ENCODE results near the gene PYGL.
"Not testable (repeated sequence)": the region's sequence is repeated elsewhere in the genome, so short reads cannot be mapped to it uniquely, and the experiment has no call there.

The PYGL gene

DNA sequence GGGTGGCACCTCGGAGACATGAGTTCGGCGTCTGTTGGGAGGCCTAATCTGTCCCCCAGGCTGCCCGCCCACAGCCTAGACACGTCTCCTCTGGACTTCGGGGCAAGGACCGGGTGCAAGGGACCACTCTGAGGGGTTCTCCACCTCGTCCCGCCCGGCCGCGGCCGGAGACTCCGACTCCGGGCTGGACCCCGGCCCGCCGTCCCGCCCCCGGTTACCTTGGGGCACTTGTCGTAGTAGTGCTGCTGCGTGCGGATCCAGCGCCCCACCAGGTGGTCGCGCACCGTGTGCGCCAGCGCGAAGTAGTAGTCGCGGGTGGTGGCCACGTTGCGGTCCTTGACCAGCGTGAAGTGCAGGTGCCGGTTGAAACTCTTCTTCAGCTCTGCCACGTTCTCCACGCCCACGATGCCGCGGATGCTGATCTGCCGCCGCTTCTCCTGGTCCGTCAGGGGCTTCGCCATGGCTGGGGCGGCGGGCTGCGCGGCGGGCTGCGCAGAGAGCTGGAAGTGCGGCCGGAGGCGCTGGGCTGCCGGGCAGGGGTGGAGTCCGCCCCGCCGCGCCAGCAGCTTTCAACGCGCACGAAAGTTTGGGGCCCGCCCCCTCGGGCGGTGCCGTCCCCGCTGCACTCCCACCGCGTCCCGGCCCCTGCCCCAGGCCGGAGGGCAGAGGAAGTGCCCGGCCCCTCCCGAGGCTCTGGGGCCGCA is at the start of gene PYGL:
Gene PYGL, minus strand, starts transcription at position 541 of the 704 bp plus-strand sequence. Its CDS starts 80 bp downstream, at position 461.
- peak; percentile 15 to 21 for DNase-seq

DNA sequence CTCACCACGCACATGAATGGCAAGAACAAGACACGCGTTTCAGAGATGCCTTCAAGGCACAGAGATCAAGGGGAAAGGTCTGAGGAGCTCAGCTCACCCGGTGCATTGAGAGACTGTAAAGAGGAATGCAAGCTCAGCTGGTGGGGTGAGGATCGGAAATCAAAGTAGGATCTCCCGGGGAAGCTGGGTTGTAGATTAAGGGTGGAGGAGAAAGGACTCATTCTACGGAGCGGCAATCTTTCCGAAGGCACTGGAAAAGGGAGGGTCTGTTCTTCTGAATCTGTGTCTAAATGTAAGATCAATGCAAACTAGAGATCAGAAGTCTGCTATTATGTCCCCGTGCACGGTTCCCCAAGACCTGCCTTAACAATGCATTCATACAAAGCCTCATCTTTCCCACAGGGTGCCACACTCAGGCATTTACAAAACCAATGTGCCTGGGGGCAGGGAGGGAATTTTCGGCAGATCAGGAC is 41.6 kb upstream of the PYGL start:
- no peak for DNase-seq

DNA sequence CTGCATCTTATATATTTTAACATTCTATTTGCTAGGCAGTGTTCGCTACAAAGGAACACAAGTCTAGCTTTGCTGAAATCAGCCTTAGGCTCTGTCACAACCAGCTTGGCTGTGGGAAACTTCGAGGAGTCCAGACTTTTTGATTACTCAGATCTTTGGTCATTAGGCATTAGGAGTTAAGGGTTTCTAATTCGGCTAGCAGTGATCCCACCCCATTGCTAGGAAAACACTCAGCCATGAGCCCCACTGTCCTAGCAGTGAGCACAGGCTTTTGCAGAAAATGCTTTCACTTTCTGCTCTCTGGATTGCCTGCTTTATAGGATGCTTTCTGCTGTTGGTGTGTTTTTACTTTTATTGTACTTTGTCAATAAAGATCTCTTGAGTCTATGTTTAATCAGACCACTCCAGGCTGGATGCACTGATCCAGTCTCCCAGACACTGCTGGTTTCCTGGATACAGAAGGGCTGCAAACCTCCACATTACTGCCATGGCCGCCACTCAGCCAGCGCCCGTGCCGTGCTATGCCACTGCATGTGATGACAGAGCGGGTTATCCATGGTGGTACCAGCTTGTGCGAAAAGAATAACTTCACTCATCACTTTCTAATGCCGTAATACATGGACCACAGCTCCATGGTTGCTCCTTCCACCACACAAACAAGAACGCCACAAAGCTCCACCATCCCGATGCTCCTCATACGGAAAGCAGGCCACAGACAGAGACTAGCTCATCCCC is 41.0 kb upstream of the PYGL start:
- DNase-seq: no peak

DNA sequence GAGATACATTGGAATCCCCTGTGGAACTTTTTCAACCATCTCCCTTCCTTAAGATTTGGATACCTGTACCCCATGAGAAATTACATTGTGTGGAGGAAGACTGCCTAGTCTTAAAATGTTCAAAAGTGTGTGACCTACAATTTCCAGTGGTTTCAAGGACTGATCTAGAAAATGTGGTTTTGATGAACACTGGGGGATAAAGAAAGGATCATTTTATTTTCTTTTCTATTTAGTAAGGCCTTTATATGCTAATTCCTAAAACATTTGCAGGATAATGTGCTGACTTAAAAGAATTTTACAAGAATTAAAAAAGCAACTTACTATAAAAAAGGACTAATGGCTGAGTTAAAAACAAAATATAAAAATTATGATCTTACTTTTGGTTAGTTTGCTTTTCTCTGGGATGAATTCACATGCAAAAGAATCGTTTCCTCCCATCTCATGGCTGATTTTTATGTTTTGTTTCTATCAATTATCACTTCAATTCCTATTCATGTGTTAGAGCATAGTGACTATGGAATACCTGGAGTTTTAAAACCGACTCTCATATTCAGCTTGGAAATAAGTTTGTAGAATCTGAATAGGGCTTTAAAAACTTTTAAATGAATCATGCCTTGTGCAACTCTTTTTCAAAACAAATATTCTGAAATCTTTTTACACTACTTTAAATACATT is 39.9 kb upstream of the PYGL start:
- DNase-seq: no peak

DNA sequence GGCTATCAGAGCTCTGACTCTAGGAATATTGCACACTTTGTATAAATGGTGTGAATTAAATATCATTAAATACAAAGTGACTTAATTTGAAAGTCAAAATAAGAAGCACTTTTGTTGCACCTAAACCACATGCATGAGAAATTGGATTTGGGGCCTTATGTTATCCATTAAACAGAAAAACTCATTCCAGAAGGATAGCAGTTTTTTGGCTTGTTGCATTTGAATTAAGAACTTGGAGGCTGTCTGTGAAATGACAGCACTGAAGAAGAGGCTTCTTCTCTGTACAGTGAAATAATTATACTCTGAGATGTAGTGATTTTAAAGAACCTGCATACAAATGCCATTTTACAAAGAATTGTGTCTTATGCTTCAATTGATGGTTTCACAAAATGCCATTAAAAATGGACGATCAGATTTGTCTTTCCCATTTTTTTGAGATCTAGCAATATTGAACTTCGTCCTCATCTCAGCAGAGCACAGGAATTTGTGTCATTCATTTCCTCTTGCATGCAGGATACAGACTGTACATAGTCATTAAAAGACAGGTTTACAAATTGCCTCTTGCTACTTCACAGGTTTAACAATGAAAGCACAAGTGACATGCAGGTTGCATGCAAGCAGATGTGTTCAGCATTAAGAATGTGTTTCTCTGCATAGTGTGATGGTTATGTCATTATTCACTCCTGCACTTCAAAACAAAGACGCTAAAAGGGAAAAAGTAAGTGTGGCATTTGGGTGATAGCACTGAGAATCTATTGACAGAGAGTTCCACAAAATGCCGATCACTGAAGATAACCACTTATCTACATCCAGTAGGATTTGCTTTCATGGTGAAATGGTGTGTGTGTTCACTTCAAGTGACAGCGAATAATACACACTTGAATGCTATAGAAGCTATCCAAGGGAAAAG is 35.9 kb upstream of the PYGL start:
- DNase-seq: no peak

DNA sequence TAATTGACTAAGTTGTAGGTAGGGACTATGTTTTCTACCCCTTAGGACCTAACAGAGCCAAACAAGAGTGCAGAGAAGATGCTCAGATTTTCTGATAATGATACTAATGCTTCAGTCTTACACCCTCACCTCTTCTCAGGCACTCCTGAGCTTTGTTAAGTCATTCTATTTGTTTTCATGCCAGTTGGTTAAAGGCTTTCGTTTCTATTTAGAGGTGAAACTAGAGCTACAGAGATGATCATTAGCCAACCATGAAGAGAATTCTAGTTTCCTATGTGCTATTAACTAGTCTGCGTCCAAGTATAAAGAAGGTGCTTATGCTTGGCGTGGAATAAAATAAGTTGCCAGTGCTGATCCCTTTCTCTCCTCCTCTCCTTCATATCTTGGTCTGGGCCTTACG is 34.6 kb upstream of the PYGL start:
- DNase-seq: no peak

DNA sequence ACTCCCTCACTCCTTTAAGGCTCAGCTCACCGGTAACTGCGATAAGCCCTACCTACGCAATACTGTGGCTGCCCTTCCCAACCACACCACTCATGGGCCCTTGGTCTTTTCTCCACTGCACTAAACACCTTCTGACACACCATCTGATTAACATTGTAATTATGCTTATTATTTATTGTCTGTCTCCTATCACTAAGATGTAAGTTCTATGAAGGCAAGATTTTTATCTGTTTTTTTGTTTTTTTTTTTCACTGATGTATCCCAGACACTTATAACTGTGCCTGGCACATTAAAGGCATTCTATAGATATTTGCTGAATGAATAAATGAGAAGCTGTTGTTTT is 34.2 kb upstream of the PYGL start:
- DNase-seq: no peak

DNA sequence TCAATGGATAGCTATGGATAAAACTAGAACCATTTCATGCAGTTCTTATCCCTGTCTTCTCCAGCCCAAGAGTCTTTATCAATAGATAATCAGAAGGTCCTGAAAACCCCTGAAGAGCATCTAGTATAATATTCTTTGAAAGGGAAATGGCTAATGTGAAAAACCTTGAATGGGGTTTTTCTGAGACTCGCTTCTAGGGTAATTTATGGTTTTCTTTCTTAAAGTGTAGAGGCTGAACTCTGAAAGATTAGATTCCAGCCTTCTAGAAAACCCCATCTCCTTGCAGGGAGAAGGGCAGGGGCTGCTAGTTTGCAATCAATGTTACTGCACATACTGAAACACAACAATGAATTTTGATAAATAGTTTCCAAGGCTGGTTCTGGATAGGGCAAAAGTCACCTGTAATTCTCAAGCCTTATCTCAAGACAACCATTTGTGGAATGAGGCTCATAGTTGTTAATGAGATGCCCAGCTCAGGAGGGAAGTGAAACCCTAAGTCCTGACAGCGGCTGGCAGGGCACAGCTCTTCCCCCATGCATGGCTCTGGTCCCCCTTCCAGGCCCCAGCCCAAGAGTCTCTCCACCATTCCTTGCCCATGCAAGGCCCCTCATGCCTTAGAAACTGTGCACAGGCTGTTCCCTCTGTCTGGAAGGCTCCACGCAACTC is 33.7 kb upstream of the PYGL start:
- no peak for DNase-seq

DNA sequence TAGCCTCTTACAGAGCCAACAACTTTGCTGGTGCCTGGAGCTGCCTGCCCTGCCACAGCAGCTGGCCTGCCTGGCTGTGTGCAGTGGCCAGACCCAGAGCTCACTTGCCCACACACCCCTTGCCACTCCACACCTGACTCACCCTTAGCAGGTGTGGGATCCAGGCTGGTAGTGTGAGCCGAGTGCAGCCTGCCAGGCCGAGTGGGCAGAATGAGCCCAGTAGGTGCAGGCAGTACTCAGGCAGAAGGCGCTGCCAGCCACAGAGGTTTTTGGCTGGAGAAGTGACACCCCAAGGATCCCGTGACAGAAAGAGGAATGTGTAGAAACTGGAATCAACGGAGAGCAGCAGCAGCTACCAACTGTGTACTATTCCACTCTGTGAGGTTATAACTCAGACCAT is 29.8 kb upstream of the PYGL start:
- no peak for DNase-seq

DNA sequence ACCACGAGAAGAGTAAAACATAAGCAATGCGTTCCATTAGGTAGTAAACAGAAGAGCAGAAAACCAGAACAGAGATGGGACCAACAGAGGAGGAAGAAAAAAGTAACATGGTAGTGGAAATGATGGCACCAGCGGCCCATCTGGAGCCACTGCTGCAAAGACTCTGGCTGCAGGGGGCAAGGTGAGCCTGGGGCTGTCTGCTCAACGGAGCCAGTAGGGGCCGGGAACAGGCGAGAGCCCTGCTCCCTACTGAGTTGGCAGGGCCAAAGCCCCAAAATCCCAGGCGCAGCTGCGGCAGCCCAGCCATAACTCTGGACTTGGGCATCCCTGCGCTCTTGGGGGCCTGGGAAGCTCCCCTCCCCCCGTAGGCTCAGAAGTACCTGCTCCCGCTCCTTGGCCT is 28.5 kb upstream of the PYGL start:
- no peak for DNase-seq

DNA sequence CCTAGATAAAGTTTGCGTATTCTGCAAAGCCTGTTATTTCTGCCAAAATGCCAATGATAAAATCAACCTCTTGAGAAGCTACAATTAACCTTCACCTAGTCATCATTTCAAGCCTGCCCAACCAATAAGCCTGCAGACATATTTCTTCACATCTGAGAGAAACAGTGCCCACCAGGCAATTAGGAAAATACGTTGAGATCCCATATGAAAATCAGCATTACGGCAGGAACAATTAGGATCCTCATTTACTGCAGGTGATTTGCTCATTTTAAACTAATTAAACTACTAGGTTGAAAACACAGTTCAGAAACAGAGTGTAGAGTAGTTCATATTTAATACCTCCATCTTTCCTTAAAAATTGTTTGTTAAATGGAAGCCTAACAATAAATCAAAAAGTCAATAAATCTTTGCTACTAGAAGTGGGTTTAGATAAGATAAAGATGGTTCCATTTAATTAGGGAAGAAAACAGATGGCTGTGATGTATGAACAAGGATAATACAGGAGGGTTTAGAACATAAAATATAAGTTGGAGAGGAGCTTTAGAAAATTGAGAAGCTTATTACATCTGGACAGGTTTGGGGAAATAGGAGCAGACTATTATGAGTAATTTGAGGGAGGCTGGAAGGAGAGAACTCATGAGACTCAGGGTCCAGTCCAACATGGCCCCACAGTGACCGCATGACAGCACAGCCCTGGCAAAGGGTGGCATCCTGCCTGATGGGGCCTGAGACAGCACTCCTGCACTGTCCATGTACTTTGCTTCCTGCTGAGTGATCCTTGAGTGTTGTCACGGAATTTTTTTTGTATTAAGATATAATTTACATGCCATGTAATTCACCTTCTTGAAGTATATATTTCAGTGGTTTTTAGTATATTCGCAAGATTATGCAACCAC is 26.9 kb upstream of the PYGL start:
- no peak for DNase-seq

DNA sequence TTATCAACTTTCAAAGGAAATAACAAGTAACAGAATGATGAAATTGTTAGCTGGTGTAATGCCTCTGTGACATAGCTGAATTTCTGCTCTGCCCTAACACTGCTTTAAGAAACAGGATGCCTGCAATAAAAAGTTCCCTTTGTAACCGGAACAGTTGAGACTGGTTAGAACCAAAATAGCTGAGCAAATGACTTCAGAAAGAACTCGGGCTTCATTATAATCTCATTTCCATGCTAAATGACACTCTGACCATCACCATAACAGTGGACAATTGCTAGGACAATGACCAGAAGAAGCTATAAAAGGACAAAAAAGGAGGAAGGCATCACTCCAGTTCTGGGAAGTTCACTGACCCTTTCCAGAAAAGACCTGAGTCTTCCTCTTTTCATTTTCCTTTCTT is 23.5 kb upstream of the PYGL start:
- DNase-seq: no peak

DNA sequence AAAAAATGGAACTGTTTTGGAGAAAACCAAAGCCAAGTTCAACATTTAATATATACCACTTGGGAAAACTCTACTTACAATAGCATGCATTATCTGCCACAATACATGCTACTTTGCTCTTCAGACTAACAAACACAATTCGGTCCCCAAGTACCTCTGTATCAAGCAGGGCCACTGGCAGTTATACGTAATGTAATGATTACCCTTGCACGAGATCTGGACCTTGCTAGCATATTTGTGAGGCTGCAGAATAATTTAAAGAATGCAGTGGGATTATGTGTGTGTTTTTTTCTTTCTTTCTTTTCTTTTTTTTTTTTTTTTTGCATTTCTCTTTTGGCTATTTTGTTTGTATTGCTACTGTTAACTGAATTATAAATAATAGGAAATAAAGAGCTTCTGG is 22.8 kb upstream of the PYGL start:
- no peak for DNase-seq

DNA sequence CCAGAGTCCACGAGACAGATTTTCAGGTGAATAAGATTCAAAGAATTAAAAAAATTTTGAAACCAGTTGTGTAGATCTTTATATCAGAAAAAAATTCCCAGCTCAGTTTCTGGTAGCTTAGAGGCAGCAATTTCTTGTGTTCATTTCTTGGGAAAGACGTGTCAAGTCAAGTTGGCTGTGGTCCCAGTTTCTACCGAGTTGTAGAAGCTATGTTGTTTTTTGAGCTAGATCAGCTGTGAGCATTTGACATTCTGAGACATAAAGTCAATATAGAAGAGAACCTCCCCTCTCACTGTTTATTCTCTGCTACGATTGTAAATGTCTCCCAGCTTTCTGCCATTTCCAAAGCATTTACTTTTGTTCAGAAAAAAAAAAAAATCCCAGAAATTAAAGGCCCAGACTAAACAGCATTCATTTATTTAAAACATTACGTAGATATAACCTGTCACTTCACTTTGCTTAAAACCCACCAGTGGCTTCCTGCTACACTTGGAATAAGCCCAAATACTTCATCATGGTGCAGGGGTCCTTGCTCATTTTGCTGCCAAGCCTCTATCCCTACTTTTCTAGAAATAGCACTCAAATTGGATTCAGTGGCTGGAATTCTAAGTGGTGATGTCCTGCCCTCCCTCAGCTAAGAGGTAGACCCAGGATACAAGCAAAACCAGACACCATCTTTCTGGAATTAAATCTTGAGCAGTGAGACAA is 20.6 kb upstream of the PYGL start:
- no peak for DNase-seq

DNA sequence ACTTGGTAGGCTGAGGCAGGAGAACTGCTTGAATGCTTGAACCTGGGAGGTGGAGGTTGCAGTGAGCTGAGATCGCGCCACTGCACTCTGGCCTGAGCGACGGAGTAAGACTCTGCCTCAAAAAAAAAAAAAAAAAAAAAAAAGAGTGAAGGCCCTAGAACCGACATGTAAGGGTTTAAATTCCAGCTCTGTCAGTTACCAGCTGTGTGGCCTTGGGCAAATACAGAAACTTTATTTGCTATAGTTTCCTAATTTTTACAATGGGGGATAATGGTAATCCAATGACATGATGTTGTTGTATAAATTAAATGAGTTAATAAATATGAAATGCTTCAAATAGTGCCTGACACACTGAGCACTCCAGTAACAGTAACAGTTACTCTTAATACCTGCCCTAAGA is 19.6 kb upstream of the PYGL start:
- DNase-seq: no peak

DNA sequence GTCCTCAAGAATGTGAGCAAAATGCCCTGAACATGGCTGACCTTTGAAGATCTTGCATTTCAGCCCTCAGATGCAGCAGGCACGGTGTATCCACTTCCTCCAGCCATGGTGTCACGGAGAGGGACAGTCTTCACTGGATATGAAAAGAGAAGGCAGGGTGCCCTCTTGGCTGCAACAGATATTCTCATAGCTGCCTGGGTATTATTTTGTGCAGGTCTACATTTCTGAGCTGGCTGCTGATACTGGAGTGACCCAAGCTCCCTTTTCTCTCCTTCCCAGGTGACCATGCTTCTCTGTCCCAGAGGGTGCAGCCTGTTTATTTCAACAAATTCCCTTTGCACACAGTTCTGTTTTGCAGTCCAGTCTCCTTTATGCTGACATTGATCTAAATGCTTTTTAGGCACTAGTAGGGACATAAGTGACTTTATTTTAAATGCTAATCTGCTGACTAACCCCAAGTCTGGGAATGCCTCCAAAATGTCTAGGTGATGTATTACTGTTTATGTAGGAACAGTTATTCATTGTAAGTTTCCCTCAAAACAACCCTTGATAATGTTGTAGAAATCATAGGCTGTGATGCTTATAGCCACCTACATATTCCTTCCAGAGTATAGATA is 17.4 kb upstream of the PYGL start:
- no peak for DNase-seq

DNA sequence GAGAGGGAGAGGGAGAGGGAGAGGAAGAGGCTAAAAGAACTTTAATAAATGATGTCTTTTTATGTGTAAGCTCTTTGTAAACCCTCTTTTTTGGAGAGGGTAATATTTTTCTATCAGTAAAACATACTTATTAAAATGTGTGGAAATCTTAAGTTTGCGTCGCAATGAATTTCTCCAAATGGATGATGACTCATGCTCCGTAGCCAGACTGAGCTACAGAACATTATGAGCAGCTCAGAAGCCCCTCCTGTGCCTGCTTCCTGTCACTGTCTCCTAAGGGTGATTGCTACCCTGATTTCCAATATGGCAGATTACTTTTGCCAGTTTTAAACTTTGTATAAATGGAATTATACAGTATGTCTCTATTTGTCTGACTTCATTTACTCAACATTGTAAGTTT is 13.0 kb upstream of the PYGL start:
- no peak for DNase-seq

DNA sequence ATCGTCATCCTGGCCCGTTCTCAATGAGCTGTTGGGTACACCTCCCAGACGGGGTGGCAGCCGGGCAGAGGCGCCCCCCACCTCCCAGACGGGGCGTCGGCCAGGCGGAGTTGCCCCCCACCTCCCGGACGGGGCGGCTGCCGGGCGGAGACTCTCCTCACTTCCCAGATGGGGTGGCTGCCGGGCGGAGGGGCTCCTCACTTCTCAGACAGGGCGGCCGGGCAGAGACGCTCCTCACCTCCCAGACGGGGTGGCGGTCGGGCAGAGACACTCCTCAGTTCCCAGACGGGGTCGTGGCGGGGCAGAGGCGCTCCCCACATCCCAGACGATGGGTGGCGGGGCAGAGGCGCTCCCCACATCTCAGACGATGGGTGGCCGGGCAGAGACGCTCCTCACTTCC is 12.1 kb upstream of the PYGL start:
- DNase-seq: not testable (repeated sequence)

DNA sequence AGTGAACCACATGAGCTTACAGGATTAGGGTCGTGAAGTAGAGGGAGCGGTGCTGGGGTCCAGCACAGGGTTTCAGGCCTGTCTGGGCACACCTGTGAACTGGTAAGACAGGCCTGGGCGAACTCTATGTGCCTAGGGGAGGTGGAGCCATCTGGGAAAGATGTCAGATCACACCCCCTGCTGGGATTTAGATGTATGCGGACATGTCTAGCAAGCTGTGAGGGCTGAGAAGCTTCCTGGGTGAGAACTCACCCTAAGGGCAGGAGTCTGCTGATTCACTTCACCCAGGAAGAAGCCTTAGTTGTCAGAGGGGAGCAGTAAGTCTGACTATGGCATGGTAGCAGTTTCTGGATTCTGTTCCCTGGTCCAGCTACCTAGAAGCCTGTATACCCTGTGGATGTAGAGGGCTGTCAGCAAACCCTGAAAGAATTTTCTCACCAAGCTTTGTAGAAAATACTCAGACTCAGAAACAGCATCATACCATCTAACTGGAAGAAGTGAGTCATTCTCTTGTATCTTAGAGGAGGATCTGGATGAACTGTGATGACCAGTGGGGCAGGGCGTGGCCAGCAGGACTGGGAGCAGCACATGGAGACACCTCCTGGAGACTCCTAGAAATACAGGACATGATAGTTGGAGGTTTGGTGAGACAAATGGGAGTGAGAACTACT is 11.2 kb upstream of the PYGL start:
- DNase-seq: no peak

All from stimulated activated CD4-positive, alpha-beta T cell treated with anti-CD3 and anti-CD28 coated beads, Interleukin-4, amount 100 ng/mL, for 4 hours (primary cell).